ENCODE results near the gene TMEM171.

DNA sequence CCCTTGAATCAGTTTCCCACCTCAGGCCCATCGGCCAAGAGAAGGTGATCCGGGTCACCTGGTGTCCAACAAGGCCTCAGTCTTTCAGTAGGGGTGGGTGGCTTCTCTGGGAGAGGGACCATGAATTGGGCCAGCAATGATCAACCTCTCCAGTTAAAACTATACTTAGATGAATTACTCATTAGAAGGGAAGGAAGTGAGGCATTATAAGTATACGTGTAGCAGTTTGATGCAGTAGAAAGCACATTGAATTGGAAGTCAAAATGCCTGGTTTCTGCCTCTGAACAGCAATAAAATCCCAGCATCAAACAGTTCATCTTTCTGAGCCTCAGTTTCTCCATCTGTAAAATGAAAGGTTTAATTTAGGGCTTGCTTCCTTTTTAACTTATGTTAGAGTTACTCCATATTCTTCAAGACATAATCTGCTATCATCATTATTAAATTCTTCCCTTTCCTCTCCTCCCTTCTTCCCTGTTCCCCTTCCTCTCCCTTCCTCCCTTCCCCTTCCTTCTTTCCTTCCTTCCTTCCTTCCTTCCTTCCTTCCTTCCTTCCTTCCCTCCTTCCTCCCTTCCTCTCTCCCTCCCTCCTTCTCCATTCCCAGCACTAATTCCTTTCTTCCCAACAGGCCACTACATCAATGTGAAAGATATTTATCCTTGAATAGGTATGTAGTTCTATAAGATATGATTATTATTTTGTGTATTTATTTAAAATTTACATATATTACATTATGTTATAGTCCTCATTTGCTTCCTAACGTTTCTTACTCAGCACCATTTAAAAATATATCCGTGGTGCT is 34.0 kb downstream of the TMEM171 start:
- no peak for TF ChIP-seq EZH2 (optimal IDR thresholded peaks at IDR 0.05; ENCODE audit: low read depth, low read length)
- TF ChIP-seq, protein P1, sequence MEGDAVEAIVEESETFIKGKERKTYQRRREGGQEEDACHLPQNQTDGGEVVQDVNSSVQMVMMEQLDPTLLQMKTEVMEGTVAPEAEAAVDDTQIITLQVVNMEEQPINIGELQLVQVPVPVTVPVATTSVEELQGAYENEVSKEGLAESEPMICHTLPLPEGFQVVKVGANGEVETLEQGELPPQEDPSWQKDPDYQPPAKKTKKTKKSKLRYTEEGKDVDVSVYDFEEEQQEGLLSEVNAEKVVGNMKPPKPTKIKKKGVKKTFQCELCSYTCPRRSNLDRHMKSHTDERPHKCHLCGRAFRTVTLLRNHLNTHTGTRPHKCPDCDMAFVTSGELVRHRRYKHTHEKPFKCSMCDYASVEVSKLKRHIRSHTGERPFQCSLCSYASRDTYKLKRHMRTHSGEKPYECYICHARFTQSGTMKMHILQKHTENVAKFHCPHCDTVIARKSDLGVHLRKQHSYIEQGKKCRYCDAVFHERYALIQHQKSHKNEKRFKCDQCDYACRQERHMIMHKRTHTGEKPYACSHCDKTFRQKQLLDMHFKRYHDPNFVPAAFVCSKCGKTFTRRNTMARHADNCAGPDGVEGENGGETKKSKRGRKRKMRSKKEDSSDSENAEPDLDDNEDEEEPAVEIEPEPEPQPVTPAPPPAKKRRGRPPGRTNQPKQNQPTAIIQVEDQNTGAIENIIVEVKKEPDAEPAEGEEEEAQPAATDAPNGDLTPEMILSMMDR (IDR thresholded peaks at IDR 0.05; ENCODE audit: low read length) = no peak

Data from MM.1S (cell line).